GM19438 (cell line): ENCODE results near the gene CCDC92.

ENCODE experiments used
- ATAC-seq: cut with Tn5 transposase; IDR thresholded peaks from one replicate; pipeline ENCODE4 v1.9.1; 2021; ENCODE audit warnings: low read depth; ENCODE audit not compliant: unreplicated experiment

CCDC92 gene

DNA sequence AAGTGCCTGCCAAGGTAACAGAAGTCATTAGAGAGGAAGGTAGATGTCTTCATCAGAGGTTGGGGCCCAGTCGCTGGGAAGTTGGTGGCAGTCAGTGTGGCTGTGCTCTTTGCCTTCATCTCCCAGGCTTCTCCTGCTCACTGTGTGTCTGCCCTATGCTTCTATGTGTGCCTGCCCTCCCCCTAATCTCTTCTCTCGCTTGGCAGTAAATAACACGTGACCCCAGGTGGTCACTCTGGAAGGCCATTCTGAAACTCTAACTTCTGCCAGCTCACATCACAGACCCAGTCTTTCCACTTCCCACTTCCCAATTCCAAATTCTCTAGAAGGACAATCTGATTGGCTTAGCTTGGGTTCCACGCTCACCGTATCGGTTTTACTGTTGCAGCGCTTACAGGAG, 9.6 kb upstream of the CCDC92 start:
- no peak for ATAC-seq

DNA sequence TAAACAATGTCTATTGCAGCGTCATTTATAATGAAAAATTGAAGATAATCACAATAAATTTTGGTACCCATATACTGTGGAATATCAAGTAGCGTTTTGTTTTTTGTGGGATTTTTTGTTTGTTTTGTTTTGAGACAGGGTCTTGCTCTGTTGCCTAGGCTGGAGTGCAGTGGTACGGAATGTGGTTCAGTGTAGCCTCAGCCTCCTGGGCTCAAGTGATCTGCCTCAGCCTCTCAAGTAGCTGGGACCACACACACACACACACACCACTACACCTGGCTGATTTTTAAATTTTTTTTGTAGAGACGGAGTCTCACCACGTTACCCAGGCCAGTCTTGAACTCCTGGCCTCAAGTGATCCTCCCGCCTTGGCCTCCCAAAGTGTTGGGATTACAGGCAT, 6.9 kb upstream of the CCDC92 start:
- ATAC-seq, result no peak

DNA sequence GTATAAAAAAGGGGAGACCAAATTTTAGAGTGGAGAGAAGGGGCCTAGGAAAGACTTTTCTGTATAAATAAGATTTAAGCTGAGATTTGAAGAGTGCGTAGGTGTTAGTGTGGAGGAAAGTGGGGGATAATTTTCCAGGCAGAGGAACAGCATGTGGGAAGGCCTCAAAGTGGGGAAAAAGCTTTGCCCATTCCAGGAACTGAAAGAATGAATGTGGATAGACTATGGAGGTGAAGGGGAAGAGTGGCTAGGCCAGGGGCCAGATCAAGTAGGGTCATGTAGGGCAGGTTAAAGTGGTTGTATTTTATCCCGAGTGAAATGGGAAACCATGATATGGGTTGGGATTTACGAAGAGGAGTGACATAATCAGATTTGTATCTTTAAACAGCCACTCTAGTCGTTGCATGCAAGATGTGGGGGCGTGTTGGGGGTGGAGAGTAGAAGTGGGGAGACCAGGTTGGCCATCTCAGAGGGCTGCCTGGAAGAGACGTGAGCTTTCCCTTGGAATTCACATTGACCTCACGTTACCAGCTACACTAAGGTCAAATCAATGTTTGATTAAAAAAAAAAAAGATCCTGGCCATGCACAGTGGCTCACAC, 3.7 kb upstream of the CCDC92 start:
- no peak for ATAC-seq

DNA sequence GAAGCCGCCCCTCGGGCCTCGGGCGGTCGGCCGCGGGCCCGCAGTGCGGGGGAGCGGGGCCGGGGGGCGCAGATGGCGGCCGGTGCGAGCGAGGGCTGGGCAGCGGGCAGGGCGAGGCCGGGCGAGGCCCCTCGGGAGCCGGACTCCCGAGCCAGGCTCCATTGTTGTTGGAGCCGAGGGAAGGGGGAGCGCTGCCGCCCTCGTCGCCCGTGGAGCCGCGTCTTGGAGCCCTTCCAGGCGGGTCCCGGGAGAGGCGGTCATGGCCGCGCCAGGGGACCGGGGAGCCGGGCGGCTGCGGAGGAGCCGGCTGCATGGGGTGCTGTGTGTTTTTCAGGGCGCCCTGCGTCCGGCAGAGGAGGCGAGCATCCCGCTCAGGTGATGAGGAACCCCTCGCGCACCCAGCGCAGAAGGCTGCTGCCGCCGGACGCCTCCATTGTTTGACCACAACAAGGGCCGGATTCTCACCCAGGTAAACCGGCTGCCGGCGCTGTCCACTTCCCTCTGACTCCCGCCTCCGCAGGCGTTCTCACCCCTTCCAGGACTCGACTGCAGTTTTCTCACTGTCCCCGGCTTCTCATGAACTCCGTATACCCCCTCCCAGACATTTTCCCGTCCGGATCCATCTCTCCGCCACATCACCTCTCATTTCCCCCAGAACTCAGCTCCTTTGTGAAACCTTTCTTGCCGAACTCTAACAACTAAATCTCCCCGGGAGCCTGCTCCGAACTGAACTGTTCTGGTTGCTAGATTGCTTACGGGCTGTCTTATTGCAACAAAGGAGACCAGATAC, 1.1 kb upstream of the CCDC92 start:
- ATAC-seq, result peak; percentile 14

DNA sequence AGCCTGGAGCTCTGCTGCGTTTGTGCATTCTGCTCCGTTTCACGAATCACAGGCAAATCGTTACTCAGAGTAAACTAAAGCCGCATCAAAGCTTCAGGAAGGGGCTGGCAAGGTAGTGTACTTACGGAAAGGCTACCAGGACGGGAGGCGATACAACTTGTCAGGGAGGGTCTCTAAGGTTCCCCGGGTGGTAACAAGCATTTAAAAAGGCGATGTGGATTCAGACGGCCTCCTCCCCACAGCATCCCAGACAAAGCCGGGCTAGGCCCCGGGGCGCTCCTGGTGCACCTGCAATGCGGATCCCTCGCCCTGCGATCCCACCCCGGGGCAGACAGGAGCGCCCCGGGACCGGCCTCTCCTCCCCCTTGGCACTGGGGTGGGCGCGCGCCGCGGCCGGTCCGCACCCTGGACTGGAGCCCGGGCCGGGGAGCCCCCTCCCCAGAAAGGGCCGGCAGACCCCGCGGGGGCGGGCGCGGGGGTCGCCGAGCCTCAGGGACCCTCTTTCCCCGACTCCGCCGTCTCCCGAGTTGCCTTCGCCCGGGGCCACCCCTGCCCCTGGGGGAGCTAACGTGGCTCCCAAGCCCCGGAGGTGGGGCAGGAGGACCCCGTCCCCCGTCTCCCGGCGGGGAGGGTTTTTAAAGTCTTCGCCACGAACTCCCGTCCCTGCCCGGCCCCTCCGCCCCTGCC, 718 bp downstream of the CCDC92 start:
- peak; percentile 10 for ATAC-seq

DNA sequence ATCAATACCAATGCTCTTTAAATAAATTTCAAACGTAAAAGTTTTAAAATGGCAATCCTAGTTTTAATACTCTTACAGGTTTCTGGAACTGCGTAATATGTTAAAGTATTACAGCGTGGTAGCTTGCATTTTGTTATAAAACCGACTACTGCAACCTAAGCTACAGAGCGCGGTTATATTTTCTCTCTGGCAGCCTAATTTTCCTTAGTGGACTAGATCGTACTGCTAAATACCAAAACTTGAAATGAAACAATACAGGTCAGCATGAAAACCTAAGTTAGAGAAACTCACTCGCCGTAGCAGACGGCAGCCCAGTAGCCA, 1.2 kb downstream of the CCDC92 start:
- no peak for ATAC-seq

DNA sequence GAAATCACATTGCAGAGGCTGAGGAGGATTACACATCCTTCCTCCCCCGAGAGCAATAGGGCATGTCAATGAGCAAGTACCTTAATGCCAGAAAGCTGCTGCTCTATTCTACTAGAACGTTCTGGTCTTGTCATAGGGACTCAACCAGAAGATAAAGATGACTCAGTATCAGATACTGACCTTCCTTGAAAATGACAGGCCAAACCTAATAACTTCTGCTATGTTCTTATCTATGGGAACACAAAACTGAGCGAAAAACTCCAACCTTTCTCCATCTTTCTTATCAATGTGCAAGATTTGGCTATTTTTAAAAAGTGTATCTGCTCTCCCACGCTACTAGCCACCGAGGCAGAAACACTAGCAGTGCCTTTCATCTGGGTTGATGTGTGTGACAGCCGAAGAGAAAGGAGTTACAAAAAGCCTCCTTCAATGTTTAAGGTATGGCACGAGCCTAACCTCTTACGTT, 5.5 kb downstream of the CCDC92 start:
- ATAC-seq, result no peak

DNA sequence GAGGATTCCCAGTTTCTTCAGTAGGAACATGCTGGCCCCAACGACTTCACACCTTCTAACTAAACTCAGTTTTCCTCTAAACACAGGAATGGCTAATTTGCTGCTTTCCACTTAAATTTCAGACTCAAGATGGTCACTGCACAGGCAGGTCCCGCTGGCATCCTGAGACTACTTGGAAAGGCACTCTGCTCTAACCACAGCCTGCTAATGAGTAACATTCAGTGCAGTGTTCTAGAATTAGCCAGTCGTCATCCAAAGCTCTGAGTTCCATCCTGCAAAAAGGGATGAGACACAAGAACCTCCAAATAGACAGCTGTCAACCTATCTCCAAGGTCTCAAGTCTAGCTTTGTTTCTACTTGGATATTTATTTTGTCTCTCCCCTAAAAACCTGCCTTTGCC, 6.0 kb downstream of the CCDC92 start:
- no peak for ATAC-seq

DNA sequence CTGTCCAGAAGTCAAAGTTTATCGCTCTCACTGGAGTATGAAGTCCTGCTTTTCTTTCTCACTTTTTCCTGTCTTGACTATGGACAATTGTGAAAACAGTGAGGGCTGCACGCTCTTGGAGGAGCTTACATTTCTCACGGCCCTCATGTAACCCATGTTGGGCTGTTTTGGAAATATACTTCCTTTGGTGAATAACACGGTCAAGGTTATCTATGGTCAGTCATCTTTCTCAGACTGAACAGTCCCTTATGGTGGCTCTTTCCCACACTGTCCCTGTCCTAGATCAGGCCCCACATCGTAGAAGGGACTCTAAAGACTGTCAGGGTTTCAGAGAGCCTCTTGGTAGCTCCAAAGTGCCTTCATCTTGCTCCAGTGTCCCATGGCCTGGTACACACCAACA, 7.2 kb downstream of the CCDC92 start:
- no peak for ATAC-seq

DNA sequence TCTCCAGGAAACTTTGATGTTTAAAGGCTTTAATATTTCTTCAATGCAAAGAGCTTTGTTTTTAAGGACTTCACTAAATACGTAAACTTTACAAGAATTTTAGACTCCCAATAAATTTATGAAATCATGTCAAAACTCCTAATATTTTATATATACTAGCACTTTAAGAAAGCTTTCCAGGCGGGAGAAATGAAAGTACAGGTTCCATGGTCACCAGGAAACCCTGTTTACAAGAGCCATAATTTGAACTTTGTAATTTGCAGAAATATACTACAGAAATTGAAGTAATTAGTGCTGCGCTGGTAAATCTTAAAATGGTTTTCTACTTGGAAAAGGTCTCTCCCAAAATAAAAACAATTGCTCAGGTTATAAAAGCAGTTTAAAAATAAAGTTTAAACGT, 8.8 kb downstream of the CCDC92 start:
- ATAC-seq, result no peak

DNA sequence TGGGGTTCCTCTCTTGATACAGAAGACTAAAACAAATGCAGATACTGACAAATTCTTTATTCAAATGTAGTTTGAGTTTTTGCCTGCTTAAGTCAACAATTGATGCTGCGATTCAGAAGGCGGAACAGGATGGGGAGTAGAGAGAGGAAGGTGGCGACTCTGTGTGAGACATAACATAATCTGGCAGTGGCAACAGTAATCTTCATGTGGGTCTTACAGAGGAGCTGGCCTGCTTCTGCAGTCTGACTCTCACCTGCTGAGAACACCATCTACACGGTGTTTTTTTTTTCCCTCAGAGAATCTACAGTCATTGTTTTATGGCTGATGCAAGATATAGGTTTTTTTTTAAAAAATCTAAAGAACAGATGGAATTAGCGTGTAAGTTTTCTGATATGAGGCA, 10.1 kb downstream of the CCDC92 start:
- ATAC-seq, result no peak

DNA sequence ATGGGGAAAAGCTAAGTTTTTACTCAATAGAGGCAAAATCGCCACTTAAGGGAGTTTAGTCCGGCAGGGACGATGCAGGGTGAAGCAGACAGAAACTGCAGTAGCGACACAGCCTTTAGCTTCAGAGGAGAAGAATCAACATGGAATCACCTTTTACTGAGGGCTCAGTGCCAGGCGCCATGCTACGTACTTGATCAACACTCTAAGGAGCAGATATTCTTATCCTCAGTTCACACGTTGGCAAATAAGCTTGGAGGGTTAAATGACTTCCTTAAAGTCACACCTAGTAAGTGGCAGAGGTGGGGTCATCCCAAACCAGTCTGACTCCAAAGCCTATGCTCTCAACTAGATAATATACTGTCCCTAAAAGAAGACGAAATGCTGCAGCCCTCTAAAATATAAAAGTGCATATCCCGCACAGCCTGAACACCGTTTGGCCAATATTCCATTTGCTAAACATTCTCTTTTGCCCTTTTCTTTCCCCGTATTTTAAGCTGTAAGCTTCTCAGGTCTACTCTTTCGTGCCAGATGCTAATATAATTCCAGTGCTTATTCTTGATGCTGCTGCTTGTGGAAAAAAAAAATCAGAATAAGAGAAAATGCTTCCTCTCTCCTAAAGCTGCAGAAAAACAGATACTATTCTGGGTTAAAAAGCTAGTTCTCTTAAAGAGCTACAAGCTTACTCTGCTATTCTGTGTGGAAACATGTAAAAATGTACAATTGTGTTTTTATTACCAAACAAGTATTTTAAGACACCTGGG, 10.9 kb downstream of the CCDC92 start:
- ATAC-seq, result no peak

DNA sequence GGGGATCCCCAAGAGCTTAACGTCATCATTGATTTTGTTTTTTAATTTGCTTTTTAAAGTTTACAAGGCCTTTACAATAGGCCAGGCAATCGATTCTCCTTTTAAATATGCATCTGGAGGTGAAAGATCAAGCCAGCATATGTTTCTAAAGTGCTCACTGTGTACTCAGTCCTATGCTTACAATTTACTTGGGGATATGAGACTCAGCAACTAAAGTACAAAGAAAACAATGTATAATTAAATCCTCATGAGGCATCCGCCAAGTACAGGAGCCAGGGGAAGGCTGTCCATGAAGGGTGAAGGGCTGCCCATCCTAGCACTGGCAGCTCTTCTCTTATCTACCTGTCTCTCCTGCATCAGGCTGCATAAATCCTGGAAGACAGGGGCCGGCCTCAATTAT, 11.8 kb downstream of the CCDC92 start:
- ATAC-seq, result no peak

DNA sequence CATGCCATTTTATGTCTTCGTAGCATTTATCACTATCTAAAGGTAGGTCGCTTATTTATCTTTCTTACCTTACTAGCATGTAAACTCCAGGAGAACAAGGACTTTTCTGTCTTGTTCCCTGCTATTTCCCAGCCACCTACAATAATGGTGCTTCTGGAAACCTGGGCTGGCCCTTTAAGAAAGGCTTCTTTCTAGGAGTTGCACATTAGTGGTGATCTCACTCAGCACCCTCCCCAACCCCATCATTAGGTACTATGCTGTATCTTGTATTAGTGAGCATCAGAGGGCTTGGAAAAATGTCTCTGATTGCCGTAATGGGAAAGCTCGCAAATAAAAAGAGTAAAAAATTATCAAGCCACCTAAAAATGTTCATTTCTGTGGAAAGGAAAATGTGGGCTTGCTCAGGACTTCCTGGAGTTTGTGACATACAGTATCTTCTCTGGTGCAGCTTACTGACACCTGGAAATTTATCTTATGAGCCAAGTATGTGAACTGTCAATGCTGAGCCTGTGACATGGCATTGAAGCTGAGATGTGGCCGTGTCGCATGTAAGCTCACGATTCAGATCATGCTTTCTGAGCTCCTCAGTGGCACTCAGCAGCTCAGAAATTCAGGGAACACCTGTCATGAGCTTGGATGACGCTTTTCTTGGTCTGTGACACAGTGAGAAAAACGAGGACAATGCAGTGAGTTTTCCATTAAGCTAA, 12.4 kb downstream of the CCDC92 start:
- ATAC-seq, result no peak

DNA sequence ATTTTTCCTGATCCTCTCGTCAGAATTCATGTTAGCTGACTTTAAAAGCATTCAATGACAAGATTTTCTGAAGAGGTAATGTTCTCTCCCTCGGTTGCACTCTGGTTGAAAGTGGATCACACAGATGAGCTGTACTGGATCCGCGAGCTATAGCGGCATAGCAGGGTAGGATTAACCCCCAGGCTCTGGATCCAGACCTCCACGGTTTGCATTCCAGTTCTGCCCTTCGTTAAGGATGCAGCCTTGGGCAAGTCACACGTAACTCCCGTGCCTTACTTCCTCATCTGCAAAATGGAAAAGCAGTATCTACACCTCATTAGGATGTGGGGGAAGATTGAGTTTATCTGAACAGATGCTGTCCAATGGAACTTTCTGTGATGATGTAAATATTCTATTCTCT, 13.8 kb downstream of the CCDC92 start:
- no peak for ATAC-seq

DNA sequence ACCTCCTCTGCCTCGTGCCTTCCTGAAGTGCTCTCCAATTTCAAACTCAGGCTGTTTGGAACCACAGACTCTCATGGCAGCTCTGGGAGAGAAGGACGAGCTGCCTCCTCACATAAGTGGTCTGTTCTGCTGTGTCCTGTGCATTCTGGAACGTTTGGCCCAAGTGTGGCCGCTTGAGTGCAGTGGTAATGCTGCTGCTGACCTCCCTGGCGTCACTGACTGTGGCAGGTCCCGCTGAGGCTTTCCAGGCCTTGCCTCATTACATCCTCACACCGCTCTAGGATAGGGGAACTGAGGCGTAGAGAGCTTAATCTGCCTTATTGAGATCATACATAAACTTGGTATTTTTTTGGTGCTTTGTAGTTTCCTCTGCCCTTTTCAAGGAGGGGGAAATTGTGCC, 14.2 kb downstream of the CCDC92 start:
- ATAC-seq, result no peak

DNA sequence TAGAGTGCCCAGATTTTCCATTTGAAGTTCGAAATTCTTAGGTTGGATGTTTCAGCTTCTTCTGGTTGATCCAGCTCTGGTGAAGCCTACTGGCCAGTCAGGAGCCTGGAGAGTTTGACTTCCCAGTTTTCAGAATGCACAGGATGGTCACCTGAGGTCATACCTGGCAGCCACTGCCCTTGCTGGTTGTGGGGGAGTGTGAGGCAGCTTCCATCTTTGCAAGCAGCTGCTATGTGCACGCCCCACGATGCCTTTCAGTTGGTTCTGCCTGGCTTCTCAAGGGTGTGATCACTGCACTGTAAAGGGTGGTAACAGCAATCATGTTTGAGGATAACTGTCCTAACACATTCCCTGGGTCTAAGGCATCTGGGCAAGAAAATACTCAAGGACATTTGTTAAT, 15.4 kb downstream of the CCDC92 start:
- no peak for ATAC-seq

DNA sequence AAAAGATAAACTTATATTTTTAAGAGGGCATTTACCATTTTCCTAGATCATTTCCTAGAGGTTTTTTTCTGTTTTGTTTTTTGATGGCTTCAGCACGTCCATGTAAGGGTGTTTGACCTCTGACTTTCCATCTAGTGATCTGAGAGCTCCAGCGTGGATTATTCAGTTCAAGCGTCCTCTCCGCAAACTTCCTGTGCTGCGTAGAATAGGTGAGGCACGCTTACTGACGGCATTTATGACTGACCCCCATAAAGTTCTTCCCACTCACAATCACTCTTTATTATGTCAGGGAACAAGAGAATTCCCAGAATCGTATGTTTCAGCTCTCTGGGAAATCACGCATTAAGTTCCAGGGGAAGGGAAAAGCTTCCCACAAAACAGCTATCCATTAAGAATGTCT, 16.4 kb downstream of the CCDC92 start:
- ATAC-seq, result no peak

DNA sequence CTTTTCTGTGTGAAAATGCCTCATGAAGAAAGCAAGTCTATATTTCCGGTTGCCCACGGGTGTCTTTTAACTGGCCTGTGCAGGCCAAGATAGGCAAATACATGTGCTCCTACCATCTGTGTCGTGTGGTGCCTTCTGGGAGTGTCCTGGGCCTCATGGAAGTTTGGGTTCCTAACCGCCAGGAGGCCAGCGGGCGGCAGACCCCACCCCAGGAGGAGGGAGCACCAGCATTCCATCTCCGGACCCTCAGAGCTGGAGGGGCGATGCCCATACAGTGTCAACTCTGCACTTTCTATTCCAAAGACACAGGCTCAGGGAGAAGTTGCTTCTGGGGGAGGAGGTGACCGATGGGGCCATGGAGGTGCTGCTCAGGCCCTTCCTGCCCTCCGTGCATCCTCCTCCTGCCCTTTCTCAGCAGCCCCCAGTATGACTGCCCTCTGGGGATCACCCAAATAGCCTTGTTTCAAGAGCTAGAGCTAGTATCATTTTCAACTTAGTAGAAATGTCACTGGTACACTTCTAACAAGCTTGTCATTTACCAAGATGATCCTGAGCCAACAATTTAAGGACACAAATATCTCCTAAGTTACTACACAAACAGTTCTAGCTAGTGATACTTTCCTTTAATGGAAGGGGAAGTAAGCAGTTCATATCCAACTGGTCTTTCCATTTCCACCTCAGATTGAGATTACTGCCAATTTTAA, 17.8 kb downstream of the CCDC92 start:
- no peak for ATAC-seq

DNA sequence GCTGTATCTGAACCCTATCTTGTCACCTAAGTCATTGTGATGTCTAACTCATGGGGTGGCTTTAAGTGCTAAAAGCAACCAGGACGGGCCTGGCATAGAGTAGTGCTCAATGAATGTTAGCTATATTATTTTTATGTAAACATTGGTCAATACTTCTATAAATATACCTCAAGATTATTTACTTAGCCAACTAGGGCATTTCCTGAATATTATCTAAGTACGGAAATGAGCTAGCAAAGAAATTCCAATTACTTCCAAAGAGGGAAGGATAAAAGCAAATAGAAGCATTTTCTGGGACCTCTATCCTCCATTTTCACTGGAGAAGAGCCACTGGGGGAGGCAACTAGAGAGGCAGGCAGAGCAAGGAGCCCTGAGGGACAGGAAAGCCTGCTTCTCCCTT, 20.6 kb downstream of the CCDC92 start:
- ATAC-seq, result no peak
